ENCODE results near the gene ALCAM. TPM values are rescaled to one million over a fixed set of nuclear protein-coding genes. Genes with fewer than 3 reads are reported as not detected.

Gene ALCAM
- total RNA-seq, 2 donors from 2014 or later: 3.3 to 16.5 TPM

DNA sequence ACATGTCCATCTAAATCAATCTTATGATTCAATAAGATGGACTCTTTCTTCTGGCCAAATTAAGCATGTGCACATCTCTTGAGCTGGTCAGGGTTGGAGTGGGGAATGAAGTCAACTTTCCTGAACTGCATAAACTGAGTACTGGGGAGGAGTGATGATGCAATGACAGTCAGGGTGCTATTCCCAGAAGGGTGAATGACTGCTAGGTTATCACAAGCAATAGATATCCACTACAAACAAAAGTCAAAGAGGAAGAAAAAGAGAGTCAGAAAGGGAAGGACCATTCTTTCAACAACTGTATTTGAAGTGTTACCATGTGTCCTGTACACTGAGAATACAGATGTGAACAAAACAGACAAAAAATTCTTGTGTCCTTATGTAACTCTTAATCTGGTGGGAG, 70.0 kb downstream of the ALCAM start:
- TF ChIP-seq, protein P1, sequence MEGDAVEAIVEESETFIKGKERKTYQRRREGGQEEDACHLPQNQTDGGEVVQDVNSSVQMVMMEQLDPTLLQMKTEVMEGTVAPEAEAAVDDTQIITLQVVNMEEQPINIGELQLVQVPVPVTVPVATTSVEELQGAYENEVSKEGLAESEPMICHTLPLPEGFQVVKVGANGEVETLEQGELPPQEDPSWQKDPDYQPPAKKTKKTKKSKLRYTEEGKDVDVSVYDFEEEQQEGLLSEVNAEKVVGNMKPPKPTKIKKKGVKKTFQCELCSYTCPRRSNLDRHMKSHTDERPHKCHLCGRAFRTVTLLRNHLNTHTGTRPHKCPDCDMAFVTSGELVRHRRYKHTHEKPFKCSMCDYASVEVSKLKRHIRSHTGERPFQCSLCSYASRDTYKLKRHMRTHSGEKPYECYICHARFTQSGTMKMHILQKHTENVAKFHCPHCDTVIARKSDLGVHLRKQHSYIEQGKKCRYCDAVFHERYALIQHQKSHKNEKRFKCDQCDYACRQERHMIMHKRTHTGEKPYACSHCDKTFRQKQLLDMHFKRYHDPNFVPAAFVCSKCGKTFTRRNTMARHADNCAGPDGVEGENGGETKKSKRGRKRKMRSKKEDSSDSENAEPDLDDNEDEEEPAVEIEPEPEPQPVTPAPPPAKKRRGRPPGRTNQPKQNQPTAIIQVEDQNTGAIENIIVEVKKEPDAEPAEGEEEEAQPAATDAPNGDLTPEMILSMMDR (IDR thresholded peaks at IDR 0.05): no peak
- H3K36me3 ChIP-seq: no peaks in the 10 kb centered on the region
- H3K27me3 ChIP-seq: no peaks in the 10 kb centered on the region
- no peaks in the 10 kb centered on the region for H3K9me3 ChIP-seq
- DNase-seq (ENCODE audit: low spot score): no peak
- no peaks in the 10 kb centered on the region for H3K4me1 ChIP-seq
- H3K27ac ChIP-seq: no peak overlapping the region
- H3K4me3 ChIP-seq: no peak overlapping the region

DNA sequence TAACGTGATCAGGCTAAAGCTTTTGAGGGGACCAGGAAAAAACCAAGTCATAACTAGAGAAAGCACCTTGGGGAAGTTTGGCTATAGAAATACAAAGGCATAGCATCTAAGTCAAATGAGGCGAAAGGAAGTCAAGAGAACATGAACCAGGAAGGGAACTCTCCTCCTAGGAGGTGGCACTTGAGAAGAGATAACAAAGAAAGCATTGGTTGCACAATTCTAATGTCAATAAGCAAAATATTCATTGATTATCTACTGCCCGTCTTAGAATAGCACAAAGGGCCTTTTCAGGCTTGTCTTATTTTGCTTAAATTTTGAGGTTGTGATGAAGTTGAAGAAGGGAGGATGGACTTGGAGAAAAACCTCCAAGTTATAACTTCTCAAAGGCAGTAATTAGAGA, 73.4 kb downstream of the ALCAM start:
- H3K4me1 ChIP-seq: no peaks in the 10 kb centered on the region
- H3K9me3 ChIP-seq: no peaks in the 10 kb centered on the region
- H3K36me3 ChIP-seq: no peaks in the 10 kb centered on the region
- no peaks in the 10 kb centered on the region for H3K27me3 ChIP-seq
- TF ChIP-seq, protein P1 (IDR thresholded peaks at IDR 0.05): no peak
- H3K27ac ChIP-seq: no peak overlapping the region
- no peak overlapping the region for H3K4me3 ChIP-seq
- no peak for DNase-seq (ENCODE audit: low spot score)

GRCh38 chr3:105444725-105445124, 78.0 kb downstream of the ALCAM start:
- no peak for DNase-seq (ENCODE audit: low spot score)
- H3K4me1 ChIP-seq: no peaks in the 10 kb centered on the region
- H3K27me3 ChIP-seq: no peaks in the 10 kb centered on the region
- H3K27ac ChIP-seq: no peak overlapping the region
- TF ChIP-seq, protein P1 (IDR thresholded peaks at IDR 0.05): no peak
- H3K4me3 ChIP-seq: no peak overlapping the region
- H3K9me3 ChIP-seq: no peaks in the 10 kb centered on the region
- no peaks in the 10 kb centered on the region for H3K36me3 ChIP-seq

- H3K4me3 ChIP-seq: no peak overlapping the region
- H3K4me1 ChIP-seq: no peaks in the 10 kb centered on the region
- no peaks in the 10 kb centered on the region for H3K36me3 ChIP-seq
- no peaks in the 10 kb centered on the region for H3K27me3 ChIP-seq
- no peak overlapping the region for H3K27ac ChIP-seq
- no peaks in the 10 kb centered on the region for H3K9me3 ChIP-seq
- TF ChIP-seq, protein P1 (IDR thresholded peaks at IDR 0.05): no peak
- DNase-seq (ENCODE audit: low spot score): no peak
Observed at GRCh38 chr3:105448338-105448982, 81.8 kb downstream of the ALCAM start.

DNA sequence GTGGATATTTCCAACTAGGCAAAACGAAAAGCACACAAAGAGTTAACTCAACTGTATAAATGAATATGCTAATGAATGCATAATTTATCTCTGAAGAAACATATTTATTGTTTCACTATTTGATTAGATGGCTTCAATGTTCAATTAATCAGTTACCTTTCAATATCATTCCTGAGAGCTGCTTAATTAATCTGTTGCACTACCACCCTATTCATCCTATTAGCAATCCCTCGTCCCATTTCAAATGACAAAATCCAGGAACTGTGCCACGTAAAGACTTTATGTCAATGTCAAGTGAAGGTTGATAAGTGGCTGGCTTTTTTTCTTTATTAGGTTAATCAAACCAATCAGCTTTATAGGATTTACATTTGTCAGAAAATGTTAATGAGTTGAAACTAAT, 82.7 kb downstream of the ALCAM start:
- H3K36me3 ChIP-seq: no peaks in the 10 kb centered on the region
- H3K27ac ChIP-seq: no peak overlapping the region
- H3K27me3 ChIP-seq: no peaks in the 10 kb centered on the region
- no peaks in the 10 kb centered on the region for H3K4me1 ChIP-seq
- H3K4me3 ChIP-seq: no peak overlapping the region
- TF ChIP-seq, protein P1 (IDR thresholded peaks at IDR 0.05): no peak
- no peaks in the 10 kb centered on the region for H3K9me3 ChIP-seq
- no peak for DNase-seq (ENCODE audit: low spot score)

- Histone ChIP-seq H3K27ac (no peak overlapping the region), H3K36me3 (no peaks in the 10 kb centered on the region), H3K27me3 (no peaks in the 10 kb centered on the region), H3K4me3 (no peak overlapping the region), H3K4me1 (no peaks in the 10 kb centered on the region), H3K9me3 (no peaks in the 10 kb centered on the region)
- no peak for DNase-seq (ENCODE audit: low spot score)
- TF ChIP-seq, protein P1 (IDR thresholded peaks at IDR 0.05): no peak
Observed at GRCh38 chr3:105456017-105456416, 89.3 kb downstream of the ALCAM start.
